GM12875 (cell line): ENCODE data around the gene DIP2B.
"Not testable (repeated sequence)": the region's sequence is repeated elsewhere in the genome, so short reads cannot be mapped to it uniquely, and the experiment has no call there.

Source experiments
- H3K4me3 ChIP-seq: one replicate; pipeline ENCODE4 v1.5.1; 2011; ENCODE audit warnings: low read depth, low read length, control low read depth
- TF ChIP-seq, protein P1 (sequence below): IDR thresholded peaks from 2 replicates; pipeline ENCODE4 v1.5.1; 2011; ENCODE audit warnings: low read depth, mild to moderate bottlenecking, control low read depth, inconsistent platforms, low read length, moderate library complexity, borderline replicate concordance; ENCODE audit not compliant: insufficient read depth

DIP2B gene

DNA sequence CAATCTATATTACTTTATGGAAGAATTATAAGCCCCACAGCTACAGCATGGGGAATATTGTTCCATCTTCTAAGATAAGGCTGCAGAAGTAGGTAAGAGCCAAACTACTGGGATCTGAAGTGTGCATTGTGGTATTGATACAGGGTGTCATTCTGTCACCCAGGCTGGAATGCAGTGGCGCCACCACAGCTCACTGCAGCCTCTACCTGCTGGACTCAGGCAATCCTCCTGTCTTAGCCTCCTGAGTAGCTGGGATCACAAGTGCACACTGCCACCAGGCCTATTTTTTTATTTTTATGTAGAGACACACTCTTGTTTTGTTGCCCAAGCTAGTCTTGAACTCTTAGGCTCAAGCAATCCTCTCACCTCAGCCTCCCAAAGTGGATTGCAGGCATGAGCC is 21.3 kb upstream of the DIP2B start:
- TF ChIP-seq, protein P1, sequence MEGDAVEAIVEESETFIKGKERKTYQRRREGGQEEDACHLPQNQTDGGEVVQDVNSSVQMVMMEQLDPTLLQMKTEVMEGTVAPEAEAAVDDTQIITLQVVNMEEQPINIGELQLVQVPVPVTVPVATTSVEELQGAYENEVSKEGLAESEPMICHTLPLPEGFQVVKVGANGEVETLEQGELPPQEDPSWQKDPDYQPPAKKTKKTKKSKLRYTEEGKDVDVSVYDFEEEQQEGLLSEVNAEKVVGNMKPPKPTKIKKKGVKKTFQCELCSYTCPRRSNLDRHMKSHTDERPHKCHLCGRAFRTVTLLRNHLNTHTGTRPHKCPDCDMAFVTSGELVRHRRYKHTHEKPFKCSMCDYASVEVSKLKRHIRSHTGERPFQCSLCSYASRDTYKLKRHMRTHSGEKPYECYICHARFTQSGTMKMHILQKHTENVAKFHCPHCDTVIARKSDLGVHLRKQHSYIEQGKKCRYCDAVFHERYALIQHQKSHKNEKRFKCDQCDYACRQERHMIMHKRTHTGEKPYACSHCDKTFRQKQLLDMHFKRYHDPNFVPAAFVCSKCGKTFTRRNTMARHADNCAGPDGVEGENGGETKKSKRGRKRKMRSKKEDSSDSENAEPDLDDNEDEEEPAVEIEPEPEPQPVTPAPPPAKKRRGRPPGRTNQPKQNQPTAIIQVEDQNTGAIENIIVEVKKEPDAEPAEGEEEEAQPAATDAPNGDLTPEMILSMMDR = no peak
- no peak overlapping the region for H3K4me3 ChIP-seq

DNA sequence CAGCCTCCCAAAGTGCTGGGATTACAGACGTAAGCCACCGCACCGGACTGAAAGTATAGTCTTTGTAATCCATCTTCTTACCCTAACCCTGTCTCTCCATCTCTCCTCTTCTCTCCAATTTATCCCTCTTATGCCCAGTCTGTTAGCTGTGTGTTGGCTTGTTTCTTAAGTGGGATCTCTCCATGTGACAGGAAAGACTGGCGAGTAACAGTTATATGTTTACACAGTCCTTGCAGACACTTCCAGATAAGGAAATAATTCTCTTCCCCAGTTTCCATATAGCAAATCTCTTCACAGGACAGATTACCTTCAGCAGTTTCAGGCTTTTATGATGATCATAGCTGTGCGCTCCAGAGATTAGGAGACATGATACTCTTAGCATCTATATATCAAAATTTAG is 16.0 kb upstream of the DIP2B start:
- H3K4me3 ChIP-seq = no peak overlapping the region
- TF ChIP-seq, protein P1 = no peak

DNA sequence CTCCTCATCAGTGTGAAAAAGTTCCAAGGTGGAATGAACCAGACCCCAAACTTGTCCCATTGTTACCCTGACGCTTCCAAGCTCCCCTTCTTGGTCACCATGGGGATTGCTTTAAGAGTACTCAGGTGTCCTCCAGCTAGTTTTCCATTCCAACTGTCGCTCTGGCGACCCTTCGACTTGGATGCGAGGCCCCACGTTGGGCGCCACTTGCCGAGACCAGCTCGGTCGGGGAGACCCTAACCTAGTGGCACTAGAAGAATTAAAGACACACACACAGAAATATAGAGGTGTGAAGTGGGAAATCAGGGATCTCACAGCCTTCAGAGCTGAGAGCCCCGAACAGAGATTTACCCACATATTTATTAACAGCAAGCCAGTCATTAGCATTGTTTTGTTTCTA is 6.7 kb upstream of the DIP2B start:
- not testable (repeated sequence) for H3K4me3 ChIP-seq

DNA sequence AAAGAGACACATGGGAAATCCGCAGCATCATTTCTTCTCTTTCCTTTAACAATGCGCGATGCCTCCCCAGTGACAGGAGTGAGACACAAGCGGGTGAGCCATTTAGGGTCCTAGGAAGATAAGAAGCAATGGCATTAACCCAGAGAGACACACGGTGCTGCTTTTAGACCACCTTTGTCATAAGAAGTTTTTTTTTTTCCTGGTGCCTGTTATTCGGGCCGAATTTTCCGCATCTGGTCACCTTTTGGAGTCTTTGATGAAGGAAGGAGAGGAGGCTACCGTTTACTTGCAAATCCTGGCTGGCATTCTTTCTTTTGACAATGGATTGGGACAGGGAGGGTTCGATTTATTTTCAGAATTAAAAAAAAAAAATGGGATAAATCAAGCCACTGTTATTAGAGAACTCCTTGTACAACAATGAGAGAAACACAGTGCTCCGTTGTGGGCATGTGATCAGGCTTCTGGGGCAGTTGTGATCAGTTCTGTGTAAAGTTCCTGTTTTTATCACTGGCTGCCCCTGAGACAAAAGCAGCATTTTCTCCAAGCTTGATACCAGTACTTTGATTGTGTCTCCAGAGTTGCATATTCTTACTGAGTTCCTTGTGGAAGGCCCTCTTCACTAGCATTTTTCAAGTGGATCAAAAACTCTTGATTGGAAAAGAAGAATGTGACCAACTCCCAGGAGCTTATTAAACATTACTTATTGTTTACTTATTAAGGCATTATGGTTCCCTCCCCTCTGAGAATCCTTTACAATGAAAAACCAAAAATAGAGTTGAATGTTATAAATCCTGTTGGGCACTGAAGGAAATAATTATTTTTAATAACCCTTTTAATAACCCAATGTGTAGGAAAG is 1.1 kb downstream of the DIP2B start:
- TF ChIP-seq, protein P1 = no peak
- H3K4me3 ChIP-seq = peak overlapping the region; percentile 94

DNA sequence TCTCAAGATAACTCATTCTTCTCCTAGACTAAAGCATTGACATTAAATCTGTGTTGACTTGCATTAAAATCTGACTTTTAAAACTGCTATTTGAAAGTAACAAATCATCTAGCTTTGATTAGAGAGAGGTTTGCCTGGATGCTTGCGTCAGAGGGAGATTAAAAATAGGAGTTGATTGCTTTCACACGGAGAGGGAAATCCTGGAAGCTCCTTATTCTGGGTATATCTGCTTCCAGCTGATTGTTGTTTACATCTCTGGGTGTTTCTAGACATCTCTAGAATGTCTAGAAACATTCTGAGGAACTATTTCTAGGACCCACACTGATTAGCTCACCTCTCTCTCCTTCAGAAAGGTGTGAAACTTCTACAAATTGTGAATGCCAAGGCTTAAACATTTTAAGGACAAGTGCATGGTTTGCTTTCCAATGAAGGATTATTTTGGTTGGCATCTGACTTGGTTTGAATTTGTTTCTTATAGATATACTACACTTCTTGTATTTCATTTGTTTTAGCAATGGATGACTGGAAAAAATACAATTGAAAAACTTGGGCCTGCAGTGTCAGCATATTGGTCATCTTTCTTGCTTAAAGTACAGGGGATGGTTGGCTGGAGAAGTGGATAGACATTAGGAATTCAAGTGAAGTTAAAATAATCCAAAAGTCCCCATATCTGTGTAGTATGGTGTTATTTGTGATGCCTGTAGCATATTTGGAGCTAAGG is 2.1 kb downstream of the DIP2B start:
- no peak overlapping the region for H3K4me3 ChIP-seq
- TF ChIP-seq, protein P1 = no peak

DNA sequence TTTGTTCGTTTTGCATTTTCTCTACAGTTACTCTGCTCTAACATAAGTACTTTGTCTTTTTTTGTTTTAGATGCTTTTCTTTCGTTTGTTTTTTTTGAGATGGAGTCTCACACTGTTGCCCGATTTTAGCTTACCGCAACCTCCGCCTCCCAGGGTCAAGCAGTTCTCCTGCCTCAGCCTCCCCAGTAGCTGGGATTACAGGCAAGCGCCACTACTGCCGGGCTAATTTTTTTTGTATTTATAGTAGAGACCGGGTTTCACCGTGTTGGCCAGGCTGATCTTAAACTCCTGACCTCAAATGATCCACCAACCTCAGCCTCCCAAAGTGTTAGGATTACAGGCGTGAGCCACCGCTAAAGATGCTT is 2.7 kb downstream of the DIP2B start:
- no peak overlapping the region for H3K4me3 ChIP-seq
- TF ChIP-seq, protein P1 = no peak

DNA sequence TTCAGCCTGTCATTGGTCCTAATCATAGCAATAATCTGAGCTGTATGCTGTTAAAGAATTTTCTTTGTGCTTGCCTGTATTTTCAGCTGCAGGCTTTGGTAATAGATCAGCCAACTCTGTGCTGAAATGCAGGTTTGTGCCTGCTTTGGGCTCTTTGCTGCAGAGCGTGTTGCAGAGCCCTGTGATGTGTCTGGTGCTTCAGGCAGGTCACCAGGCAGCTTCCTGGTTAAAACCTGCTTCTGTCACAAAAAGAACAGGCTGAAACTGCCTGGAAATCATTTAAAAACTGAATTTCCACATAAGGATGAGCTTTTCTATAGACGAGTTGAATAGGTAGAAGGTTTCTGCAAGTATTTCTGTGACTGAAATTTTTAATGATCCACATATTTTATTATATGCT is 3.1 kb downstream of the DIP2B start:
- TF ChIP-seq, protein P1 = no peak
- H3K4me3 ChIP-seq = no peak overlapping the region
